Hepatocyte (in vitro differentiated cells): ENCODE measurements around the gene GNAS.

Experiments
- EZH2 ChIP-seq: fragments of 200-600 bp; sonication (generic); IDR thresholded peaks from 2 replicates; pipeline ENCODE4 v1.6.1; 2016; ENCODE audit warnings: antibody characterized with exemption, mild to moderate bottlenecking, borderline replicate concordance
- TF ChIP-seq, protein P1 (sequence below): fragments of 200-600 bp; sonication (generic); IDR thresholded peaks from 2 replicates; pipeline ENCODE4 v1.5.1; 2016; ENCODE audit warnings: antibody characterized with exemption, mild to moderate bottlenecking; ENCODE audit not compliant: poor library complexity

DNA sequence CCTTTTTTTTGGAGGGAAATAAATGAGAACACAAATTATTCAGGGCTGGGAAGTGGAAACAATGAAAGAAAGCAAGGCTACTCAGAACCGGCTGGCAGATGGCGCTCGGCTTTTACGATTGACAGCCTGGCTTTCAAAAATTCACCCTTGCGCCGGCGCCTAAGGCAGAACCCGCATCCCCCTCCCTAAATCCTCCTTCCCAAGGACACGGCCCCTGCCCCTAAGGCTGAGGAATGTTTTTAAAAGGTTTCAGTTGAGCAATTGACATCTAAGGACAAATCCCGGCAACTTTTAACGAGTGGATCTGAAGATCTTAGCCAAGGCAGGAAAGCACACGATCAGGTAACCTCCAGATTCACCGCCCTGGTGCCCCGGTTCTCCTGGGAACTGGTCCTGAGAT, 16.3 kb downstream of the GNAS start:
- TF ChIP-seq, protein P1, sequence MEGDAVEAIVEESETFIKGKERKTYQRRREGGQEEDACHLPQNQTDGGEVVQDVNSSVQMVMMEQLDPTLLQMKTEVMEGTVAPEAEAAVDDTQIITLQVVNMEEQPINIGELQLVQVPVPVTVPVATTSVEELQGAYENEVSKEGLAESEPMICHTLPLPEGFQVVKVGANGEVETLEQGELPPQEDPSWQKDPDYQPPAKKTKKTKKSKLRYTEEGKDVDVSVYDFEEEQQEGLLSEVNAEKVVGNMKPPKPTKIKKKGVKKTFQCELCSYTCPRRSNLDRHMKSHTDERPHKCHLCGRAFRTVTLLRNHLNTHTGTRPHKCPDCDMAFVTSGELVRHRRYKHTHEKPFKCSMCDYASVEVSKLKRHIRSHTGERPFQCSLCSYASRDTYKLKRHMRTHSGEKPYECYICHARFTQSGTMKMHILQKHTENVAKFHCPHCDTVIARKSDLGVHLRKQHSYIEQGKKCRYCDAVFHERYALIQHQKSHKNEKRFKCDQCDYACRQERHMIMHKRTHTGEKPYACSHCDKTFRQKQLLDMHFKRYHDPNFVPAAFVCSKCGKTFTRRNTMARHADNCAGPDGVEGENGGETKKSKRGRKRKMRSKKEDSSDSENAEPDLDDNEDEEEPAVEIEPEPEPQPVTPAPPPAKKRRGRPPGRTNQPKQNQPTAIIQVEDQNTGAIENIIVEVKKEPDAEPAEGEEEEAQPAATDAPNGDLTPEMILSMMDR, result peak; percentile 69
- TF ChIP-seq EZH2, result no peak
